ENCODE data around the gene ANKRD34C.
"Not testable (repeated sequence)": the region's sequence is repeated elsewhere in the genome, so short reads cannot be mapped to it uniquely, and the experiment has no call there.

The ANKRD34C gene

DNA sequence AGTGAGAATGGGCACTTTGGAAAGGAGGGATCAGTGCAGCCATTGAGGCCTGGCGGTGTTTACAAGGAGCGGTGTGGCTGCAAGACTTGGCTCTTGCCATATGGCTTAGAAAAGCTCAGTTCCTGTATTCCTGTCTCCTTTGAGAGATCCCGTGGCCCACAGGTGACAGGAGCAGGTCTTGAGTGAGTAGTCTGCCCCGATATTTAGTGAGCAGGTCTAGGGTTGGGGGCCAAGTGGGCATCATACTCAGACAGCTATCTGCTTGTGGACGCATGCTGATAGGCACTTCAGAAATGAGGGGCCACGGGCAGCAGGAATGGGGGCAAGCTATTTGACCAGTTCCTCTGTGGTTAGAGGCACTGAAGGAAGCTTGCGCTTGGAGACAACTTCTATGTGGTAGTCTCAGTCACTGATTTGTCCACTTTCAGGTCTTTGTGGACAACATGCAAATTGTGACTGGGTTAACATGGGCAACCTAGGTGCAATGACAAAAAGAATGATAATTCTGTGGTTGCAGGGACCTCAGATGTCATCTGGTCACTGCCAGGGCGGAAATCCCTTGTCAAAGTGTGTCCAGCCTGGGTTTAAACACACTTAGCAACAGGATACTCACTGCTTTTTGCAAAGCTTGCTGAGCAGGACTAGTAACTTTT lies 29.5 kb downstream of the ANKRD34C start:
- no peak for DNase-seq

DNA sequence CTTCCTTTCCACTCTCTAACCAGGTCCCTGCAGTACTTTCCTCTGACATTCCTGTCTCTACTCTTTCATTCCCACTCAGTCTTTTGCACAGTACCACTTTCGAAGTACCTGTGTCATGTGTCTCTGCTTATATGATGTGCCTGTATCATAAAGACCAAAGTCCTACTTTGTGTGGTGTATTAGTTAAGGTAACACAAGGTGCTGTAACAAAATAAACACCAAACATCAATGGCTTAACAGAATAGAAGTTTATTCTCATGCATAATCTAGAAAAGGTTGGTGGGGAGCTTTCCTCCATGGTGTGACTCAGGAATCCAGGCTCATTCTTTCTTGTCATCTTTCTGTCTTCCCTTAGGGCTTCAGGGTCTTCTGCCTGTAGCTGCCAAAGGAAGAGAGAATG lies 31.7 kb downstream of the ANKRD34C start:
- no peak for DNase-seq

DNA sequence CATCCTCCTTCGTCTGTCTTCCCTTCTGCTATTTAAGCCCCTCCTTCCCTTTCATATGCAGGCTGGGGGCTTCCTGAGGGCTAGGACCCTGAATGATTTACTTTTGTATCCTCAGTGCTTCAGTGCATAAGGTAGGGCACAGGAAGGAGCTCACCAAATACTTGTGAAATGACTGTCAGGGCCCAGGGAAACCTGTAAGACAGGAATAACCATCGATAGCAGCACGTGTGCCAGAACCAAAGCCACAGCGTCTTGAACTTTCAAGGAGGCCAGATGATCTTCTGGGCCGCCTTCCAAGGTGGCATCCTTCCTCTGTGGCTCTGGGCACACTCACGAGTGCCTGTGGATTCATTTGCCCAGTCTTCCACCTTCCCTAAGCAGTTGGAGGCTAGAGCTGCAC lies 32.3 kb downstream of the ANKRD34C start:
- no peak for DNase-seq

DNA sequence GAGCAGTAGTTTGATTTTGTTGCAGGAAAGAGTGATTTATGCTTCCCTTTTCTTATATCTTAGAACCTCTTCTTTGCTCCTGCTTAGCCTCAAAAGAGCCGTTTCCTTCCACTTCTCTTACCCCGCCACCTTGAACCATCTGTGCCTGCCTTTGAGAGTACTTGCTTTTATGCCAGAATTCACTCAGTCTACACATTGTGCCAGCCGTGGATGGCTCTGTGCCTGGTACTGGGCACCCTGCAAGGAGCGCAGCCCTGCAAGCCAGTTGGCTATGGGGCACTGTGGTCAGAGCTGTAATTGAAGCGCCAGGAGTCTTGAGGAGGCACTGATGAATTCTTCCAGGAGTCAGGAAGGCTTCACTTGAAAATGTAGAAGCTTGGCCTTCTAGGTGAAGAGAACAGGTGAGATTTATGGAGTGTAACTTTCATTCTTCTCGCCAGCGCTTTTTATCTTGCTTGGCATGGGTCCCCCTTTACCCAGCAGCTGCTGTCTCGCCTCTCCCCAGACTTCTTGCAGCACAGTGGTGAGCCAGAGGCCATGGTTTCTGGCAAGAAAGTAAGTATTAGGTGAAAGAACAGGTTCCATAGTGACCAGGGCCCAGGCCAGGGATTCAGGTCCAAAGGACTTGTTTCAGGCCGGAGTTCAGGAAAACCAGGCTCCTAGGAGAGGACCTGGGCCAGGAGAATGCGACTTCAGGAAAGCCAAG lies 33.3 kb downstream of the ANKRD34C start:
- no peak for DNase-seq

DNA sequence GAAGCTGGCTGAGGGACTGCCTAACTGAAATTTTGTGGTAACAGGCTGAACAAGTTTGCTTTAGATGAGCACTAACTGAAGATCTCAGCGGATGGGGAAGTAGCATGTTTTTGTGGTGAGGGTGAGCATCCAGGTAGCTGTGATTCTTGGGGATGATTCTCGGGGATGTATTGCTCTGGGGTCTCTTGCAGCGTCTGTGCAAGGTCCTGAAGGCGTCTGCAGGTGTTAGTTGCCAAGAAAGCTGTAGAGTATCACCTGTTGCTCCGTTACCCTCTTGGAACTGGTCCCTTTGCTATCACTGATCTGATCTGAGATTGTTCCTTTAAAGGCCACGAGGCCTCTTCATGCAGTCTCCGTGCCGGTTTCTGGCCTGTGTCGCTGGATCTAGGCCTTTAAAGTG lies 34.3 kb downstream of the ANKRD34C start:
- no peak for DNase-seq

DNA sequence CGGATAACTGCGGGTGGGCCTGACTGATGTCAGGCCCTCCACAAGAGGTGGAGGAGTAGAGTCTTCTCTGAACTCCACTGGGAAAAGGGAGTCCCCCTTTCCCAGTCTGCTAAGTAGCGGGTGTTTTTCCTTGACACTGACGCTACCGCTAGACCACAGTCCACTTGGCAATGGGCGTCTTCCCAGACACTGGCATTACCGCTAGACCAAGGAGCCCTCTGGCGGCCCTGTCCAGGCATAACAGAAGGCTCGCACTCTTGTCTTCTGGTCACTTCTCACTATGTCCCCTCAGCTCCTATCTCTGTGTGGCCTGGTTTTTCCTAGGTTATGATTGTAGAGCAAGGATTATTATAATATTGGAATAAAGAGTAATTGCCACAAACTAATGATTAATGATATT lies 37.5 kb downstream of the ANKRD34C start:
- DNase-seq = not testable (repeated sequence)

DNA sequence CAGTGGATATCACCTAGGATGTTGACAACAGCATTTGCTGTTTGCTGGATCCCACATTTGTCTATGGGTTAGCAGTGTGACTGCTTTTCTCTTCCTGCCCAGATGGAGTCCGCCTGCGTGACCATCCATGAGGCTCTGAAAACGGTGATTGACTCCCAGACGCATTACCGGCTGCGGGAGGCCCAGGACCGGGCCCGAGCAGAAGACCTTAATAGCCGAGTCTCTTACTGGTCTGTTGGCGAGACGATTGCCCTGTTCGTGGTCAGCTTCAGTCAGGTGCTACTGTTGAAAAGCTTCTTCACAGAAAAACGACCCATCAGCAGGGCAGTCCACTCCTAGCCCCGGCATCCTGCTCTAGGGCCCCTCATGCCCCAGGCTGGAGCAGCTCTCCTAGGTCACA lies 39.4 kb downstream of the ANKRD34C start:
- DNase-seq = no peak

DNA sequence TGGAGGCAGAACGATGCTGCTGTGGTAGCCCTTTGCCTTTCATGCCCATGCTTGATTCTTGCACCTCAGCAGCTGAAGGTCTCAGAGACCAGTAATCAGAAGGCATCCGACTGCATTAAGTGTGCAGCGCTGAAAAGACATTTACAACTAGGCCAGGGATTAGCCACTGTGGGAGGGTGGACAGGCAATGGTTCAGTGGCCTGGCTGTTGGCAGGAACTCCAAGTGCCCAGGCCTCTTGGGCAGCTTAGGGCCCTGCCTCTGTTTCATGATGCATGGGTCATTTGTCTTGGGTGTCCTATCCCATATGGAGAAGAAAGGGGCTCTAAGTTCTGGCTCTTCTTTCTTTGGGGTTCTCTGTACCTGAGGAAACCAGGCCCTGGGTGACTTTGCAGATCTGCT lies 39.8 kb downstream of the ANKRD34C start:
- no peak for DNase-seq

DNA sequence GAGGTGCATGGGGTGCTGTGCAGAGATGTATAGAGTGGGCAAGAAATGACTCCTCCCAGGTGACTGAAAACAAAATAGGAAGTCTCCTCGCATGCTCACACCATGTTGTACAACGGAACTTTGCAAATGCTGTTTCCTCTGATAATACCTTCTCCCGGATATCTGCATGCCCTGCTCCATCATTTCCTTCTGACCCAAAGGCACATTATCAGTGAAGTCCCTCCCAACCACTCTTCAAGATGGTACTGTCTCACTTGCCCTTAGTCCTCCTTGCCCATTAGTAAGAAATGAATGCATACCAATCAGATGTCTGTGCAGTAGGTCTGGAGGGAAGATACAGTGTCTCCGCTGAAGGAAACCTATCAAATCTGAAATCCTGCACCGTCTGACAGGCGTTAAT lies 40.4 kb downstream of the ANKRD34C start:
- DNase-seq = no peak

DNA sequence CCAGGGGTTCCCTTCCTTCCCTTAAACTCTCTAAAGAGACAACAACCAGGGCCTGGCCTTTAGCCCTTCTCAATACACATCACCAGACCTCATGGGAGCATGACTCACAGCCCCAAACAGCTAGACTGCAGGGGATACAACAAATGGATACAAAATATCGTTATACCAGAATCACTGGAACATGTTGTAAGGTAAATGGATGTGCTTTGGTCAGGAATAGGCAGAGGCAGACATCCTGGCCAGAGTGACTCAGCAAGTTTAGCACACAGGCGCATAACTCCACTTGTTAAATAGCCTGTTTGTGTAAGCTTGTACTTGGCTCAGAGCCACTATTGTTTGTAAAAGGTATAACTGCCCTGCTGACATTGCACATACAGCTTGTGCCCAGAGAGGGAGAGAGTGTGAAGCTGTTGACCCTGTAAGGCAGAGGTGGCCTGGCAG lies 46.7 kb downstream of the ANKRD34C start:
- DNase-seq = no peak
